Endothelial cell of hepatic sinusoid (primary cell): ENCODE measurements around the gene A1BG.
"Not testable (repeated sequence)": the region's sequence is repeated elsewhere in the genome, so short reads cannot be mapped to it uniquely, and the experiment has no call there.

Experiments
- in situ Hi-C: cut with HindIII; loops from 2 replicates; pipeline ENCODE4 v1.10.0; 2017; ENCODE audit warnings: low sequenced_read_pairs

Gene A1BG

GRCh38 chr19:58338825-58339558 lies 14.3 kb downstream of the A1BG start:
- in situ Hi-C loops, result no loop called here

GRCh38 chr19:58338336-58338735 lies 15.0 kb downstream of the A1BG start:
- in situ Hi-C loops, result no loop called here

GRCh38 chr19:58336820-58337219 lies 16.5 kb downstream of the A1BG start:
- in situ Hi-C loops, result no loop called here

GRCh38 chr19:58336216-58336615 lies 17.1 kb downstream of the A1BG start:
- in situ Hi-C loops, result no loop called here

GRCh38 chr19:58335630-58336029 lies 17.7 kb downstream of the A1BG start:
- in situ Hi-C loops, result no loop called here

GRCh38 chr19:58334691-58335249 lies 18.5 kb downstream of the A1BG start:
- in situ Hi-C loops, result loop anchor here (5.0 kb wide), 1 partner anchor 87 kb away; no protein-coding TSS in a partner anchor

GRCh38 chr19:58332697-58333096 lies 20.6 kb downstream of the A1BG start:
- in situ Hi-C loops, result loop anchor here (5.0 kb wide), 1 partner anchor 85 kb away; no protein-coding TSS in a partner anchor

- in situ Hi-C loops, result loop anchor here (5.0 kb wide), 1 partner anchor 83 kb away; no protein-coding TSS in a partner anchor
Observed at GRCh38 chr19:58330458-58330857, 22.8 kb downstream of the A1BG start.

- in situ Hi-C loops, result no loop called here
Observed at GRCh38 chr19:58328999-58329398, 24.3 kb downstream of the A1BG start.

- in situ Hi-C loops, result no loop called here
Observed at GRCh38 chr19:58326914-58327726, 26.2 kb downstream of the A1BG start, which contains the start of gene ZSCAN22. Gene ZSCAN22 (plus strand): TSS chr19:58326994. CDS start chr19:58334803, 7,809 bp downstream.

GRCh38 chr19:58326501-58326913 lies 26.8 kb downstream of the A1BG start:
- in situ Hi-C loops, result no loop called here

- in situ Hi-C loops, result no loop called here
Observed at GRCh38 chr19:58325311-58326022, 27.8 kb downstream of the A1BG start.

GRCh38 chr19:58319241-58319640 lies 34.1 kb downstream of the A1BG start:
- in situ Hi-C loops, result no loop called here

GRCh38 chr19:58318297-58318696 lies 35.0 kb downstream of the A1BG start:
- in situ Hi-C loops, result no loop called here

- in situ Hi-C loops, result no loop called here
Observed at GRCh38 chr19:58317476-58318072, 35.7 kb downstream of the A1BG start.

- in situ Hi-C loops, result no loop called here
Observed at GRCh38 chr19:58315580-58315979, 37.7 kb downstream of the A1BG start.

- in situ Hi-C loops, result no loop called here
Observed at GRCh38 chr19:58311345-58311865, 41.9 kb downstream of the A1BG start.

GRCh38 chr19:58310685-58311084 lies 42.6 kb downstream of the A1BG start:
- in situ Hi-C loops, result not testable (repeated sequence)

GRCh38 chr19:58307736-58308135 lies 45.6 kb downstream of the A1BG start:
- in situ Hi-C loops, result no loop called here

- in situ Hi-C loops, result no loop called here
Observed at GRCh38 chr19:58305932-58306323, 47.4 kb downstream of the A1BG start.
